Measurements from ENCODE around the gene EXOC1L.

DNA sequence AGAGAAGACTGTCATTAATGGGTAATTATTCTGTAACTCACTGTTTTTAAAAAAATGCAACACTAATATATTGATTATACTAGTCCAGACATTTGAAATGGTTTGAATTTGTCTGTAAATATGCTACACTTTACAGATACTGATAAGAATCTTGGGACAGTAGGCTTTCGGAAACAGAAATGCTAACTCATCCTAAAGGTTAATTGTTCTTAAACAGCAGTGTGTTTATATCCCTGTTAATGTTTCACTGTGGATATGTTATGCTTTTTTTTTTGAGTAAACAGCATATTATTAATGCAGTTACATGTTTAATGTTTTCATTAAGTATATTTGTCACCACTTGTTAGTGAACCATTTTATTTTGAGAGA is 65.2 kb downstream of the EXOC1L start:
- TF ChIP-seq, protein P1, sequence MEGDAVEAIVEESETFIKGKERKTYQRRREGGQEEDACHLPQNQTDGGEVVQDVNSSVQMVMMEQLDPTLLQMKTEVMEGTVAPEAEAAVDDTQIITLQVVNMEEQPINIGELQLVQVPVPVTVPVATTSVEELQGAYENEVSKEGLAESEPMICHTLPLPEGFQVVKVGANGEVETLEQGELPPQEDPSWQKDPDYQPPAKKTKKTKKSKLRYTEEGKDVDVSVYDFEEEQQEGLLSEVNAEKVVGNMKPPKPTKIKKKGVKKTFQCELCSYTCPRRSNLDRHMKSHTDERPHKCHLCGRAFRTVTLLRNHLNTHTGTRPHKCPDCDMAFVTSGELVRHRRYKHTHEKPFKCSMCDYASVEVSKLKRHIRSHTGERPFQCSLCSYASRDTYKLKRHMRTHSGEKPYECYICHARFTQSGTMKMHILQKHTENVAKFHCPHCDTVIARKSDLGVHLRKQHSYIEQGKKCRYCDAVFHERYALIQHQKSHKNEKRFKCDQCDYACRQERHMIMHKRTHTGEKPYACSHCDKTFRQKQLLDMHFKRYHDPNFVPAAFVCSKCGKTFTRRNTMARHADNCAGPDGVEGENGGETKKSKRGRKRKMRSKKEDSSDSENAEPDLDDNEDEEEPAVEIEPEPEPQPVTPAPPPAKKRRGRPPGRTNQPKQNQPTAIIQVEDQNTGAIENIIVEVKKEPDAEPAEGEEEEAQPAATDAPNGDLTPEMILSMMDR (IDR thresholded peaks at IDR 0.05; ENCODE audit: low read depth, low read length, poor library complexity, severe bottlenecking) = no peak
- no peak for TF ChIP-seq EZH2phosphoT487 (IDR thresholded peaks at IDR 0.05; ENCODE audit: borderline replicate concordance, low read length)
